HG03460 (cell line): Measurements from ENCODE around the gene RNU1-3.
A peak's percentile ranks its signal among the peaks of the same experiment; 100 is the strongest.
"Not testable (repeated sequence)": the region's sequence is repeated elsewhere in the genome, so short reads cannot be mapped to it uniquely, and the experiment has no call there.

Source experiments
- ATAC-seq: cut with Tn5 transposase; IDR thresholded peaks from one replicate; pipeline ENCODE4 v1.9.1; 2021; ENCODE audit not compliant: unreplicated experiment

The RNU1-3 gene

GRCh38 chr1:16694308-16694702 is 27.6 kb upstream of the RNU1-3 start:
- ATAC-seq: not testable (repeated sequence)

GRCh38 chr1:16693449-16694307 is 26.9 kb upstream of the RNU1-3 start:
- ATAC-seq: not testable (repeated sequence)

- not testable (repeated sequence) for ATAC-seq
Observed at GRCh38 chr1:16692717-16693448, 26.1 kb upstream of the RNU1-3 start.

- not testable (repeated sequence) for ATAC-seq
Observed at GRCh38 chr1:16692283-16692682, 25.5 kb upstream of the RNU1-3 start.

- not testable (repeated sequence) for ATAC-seq
Observed at GRCh38 chr1:16690971-16691682, 24.4 kb upstream of the RNU1-3 start.

- ATAC-seq: not testable (repeated sequence)
Observed at GRCh38 chr1:16687132-16687800, 20.5 kb upstream of the RNU1-3 start.

- ATAC-seq: not testable (repeated sequence)
Observed at GRCh38 chr1:16685445-16686371, 19.0 kb upstream of the RNU1-3 start.

GRCh38 chr1:16684738-16685337 is 18.1 kb upstream of the RNU1-3 start:
- not testable (repeated sequence) for ATAC-seq

GRCh38 chr1:16684152-16684551 is 17.4 kb upstream of the RNU1-3 start:
- ATAC-seq: not testable (repeated sequence)

- ATAC-seq: not testable (repeated sequence)
Observed at GRCh38 chr1:16682803-16683202, 16.1 kb upstream of the RNU1-3 start.

- ATAC-seq: not testable (repeated sequence)
Observed at GRCh38 chr1:16680366-16680765, 13.6 kb upstream of the RNU1-3 start.

- no peak for ATAC-seq
Observed at GRCh38 chr1:16677552-16678431, 11.0 kb upstream of the RNU1-3 start.

GRCh38 chr1:16676661-16677523 is 10.1 kb upstream of the RNU1-3 start:
- peak; percentile 54 for ATAC-seq

GRCh38 chr1:16675118-16675510 is 8.4 kb upstream of the RNU1-3 start:
- ATAC-seq: not testable (repeated sequence)

- ATAC-seq: not testable (repeated sequence)
Observed at GRCh38 chr1:16673976-16674375, 7.2 kb upstream of the RNU1-3 start.

GRCh38 chr1:16665836-16666235 is 912 bp downstream of the RNU1-3 start:
- not testable (repeated sequence) for ATAC-seq

- ATAC-seq: not testable (repeated sequence)
Observed at GRCh38 chr1:16658234-16658633, 8.5 kb downstream of the RNU1-3 start.
